ENCODE data around the gene EIF4E3. TPM values are rescaled to one million over a fixed set of nuclear protein-coding genes. Genes with fewer than 3 reads are reported as not detected.

The EIF4E3 gene
- total and polyA plus RNA-seq, 2 donors from 2014 or later, result 10.5 to 37.1 TPM

- FAIRE-seq (no peak), DNase-seq (no peak)
- Histone ChIP-seq H3K27me3 (ENCODE audit: control insufficient read depth, insufficient read depth, low read length) (no peaks in the 10 kb centered on the region), H3K4me3 (ENCODE audit: low read length in 3 of 3) (no peak overlapping the region), H3K27ac (ENCODE audit: low read depth in 2 of 2, low read length in 2 of 2) (no peak overlapping the region), H3K4me1 (ENCODE audit: control insufficient read depth in 2 of 3, insufficient read depth in 2 of 3, low read depth in 1 of 3, low read length in 3 of 3) (no peaks in the 10 kb centered on the region), H3K9ac (ENCODE audit: low read length in 3 of 3) (no peak overlapping the region), H3K36me3 (ENCODE audit: control insufficient read depth in 2 of 3, insufficient read depth in 3 of 3, low read length in 3 of 3) (no peaks in the 10 kb centered on the region), H3K9me3 (ENCODE audit: control insufficient read depth in 2 of 3, insufficient read depth in 1 of 3, low read length in 3 of 3) (no peaks in the 10 kb centered on the region)
- intact Hi-C loops (cut with DNase I), result no loop called here
- no peak for TF ChIP-seq CTCF (IDR thresholded peaks at IDR 0.05; ENCODE audit: borderline replicate concordance, extremely low read depth, insufficient read depth)
Observed at GRCh38 chr3:71641674-71642073, 83.5 kb downstream of the EIF4E3 start.

- H3K27ac ChIP-seq (ENCODE audit: low read depth in 2 of 2, low read length in 2 of 2), result no peak overlapping the region
- no peak overlapping the region for H3K9ac ChIP-seq (ENCODE audit: low read length in 3 of 3)
- H3K36me3 ChIP-seq (ENCODE audit: control insufficient read depth in 2 of 3, insufficient read depth in 3 of 3, low read length in 3 of 3), result no peaks in the 10 kb centered on the region
- TF ChIP-seq CTCF (IDR thresholded peaks at IDR 0.05; ENCODE audit: borderline replicate concordance, extremely low read depth, insufficient read depth), result no peak
- H3K4me3 ChIP-seq (ENCODE audit: low read length in 3 of 3), result no peak overlapping the region
- intact Hi-C loops (cut with DNase I), result no loop called here
- H3K4me1 ChIP-seq (ENCODE audit: control insufficient read depth in 2 of 3, insufficient read depth in 2 of 3, low read depth in 1 of 3, low read length in 3 of 3), result no peaks in the 10 kb centered on the region
- H3K27me3 ChIP-seq (ENCODE audit: control insufficient read depth, insufficient read depth, low read length), result no peaks in the 10 kb centered on the region
- DNase-seq (no peak), FAIRE-seq (no peak)
- no peaks in the 10 kb centered on the region for H3K9me3 ChIP-seq (ENCODE audit: control insufficient read depth in 2 of 3, insufficient read depth in 1 of 3, low read length in 3 of 3)
Observed at GRCh38 chr3:71640331-71640983, 84.7 kb downstream of the EIF4E3 start.

GRCh38 chr3:71636482-71636881 lies 88.7 kb downstream of the EIF4E3 start:
- no peak for FAIRE-seq
- Histone ChIP-seq H3K27me3 (ENCODE audit: control insufficient read depth, insufficient read depth, low read length) (no peaks in the 10 kb centered on the region), H3K4me1 (ENCODE audit: control insufficient read depth in 2 of 3, insufficient read depth in 2 of 3, low read depth in 1 of 3, low read length in 3 of 3) (no peaks in the 10 kb centered on the region), H3K9me3 (ENCODE audit: control insufficient read depth in 2 of 3, insufficient read depth in 1 of 3, low read length in 3 of 3) (no peaks in the 10 kb centered on the region), H3K36me3 (ENCODE audit: control insufficient read depth in 2 of 3, insufficient read depth in 3 of 3, low read length in 3 of 3) (no peaks in the 10 kb centered on the region), H3K27ac (ENCODE audit: low read depth in 2 of 2, low read length in 2 of 2) (no peak overlapping the region), H3K9ac (ENCODE audit: low read length in 3 of 3) (no peak overlapping the region), H3K4me3 (ENCODE audit: low read length in 3 of 3) (no peak overlapping the region)
- TF ChIP-seq CTCF (IDR thresholded peaks at IDR 0.05; ENCODE audit: borderline replicate concordance, extremely low read depth, insufficient read depth), result no peak
- intact Hi-C loops (cut with DNase I), result no loop called here
- no peak for DNase-seq

GRCh38 chr3:71636001-71636400 lies 89.2 kb downstream of the EIF4E3 start:
- TF ChIP-seq CTCF (IDR thresholded peaks at IDR 0.05; ENCODE audit: borderline replicate concordance, extremely low read depth, insufficient read depth), result no peak
- Histone ChIP-seq H3K4me3 (ENCODE audit: low read length in 3 of 3) (no peak overlapping the region), H3K4me1 (ENCODE audit: control insufficient read depth in 2 of 3, insufficient read depth in 2 of 3, low read depth in 1 of 3, low read length in 3 of 3) (no peaks in the 10 kb centered on the region), H3K27ac (ENCODE audit: low read depth in 2 of 2, low read length in 2 of 2) (no peak overlapping the region), H3K27me3 (ENCODE audit: control insufficient read depth, insufficient read depth, low read length) (no peaks in the 10 kb centered on the region), H3K36me3 (ENCODE audit: control insufficient read depth in 2 of 3, insufficient read depth in 3 of 3, low read length in 3 of 3) (no peaks in the 10 kb centered on the region), H3K9me3 (ENCODE audit: control insufficient read depth in 2 of 3, insufficient read depth in 1 of 3, low read length in 3 of 3) (no peaks in the 10 kb centered on the region), H3K9ac (ENCODE audit: low read length in 3 of 3) (no peak overlapping the region)
- FAIRE-seq (no peak), DNase-seq (no peak)
- intact Hi-C loops (cut with DNase I), result no loop called here

Measured in kidney (tissue), 14 donors.